Stimulated activated CD4-positive, alpha-beta T cell treated with anti-CD3 and anti-CD28 coated beads, Interleukin-1b, Interleukin-23, amount 100 ng/mL, for 48 hours (primary cell): ENCODE data around the gene ABLIM3.

ENCODE experiments used
- DNase-seq: peaks from one replicate; pipeline ENCODE4 v3.0.0-alpha.2; 2020

The ABLIM3 gene

DNA sequence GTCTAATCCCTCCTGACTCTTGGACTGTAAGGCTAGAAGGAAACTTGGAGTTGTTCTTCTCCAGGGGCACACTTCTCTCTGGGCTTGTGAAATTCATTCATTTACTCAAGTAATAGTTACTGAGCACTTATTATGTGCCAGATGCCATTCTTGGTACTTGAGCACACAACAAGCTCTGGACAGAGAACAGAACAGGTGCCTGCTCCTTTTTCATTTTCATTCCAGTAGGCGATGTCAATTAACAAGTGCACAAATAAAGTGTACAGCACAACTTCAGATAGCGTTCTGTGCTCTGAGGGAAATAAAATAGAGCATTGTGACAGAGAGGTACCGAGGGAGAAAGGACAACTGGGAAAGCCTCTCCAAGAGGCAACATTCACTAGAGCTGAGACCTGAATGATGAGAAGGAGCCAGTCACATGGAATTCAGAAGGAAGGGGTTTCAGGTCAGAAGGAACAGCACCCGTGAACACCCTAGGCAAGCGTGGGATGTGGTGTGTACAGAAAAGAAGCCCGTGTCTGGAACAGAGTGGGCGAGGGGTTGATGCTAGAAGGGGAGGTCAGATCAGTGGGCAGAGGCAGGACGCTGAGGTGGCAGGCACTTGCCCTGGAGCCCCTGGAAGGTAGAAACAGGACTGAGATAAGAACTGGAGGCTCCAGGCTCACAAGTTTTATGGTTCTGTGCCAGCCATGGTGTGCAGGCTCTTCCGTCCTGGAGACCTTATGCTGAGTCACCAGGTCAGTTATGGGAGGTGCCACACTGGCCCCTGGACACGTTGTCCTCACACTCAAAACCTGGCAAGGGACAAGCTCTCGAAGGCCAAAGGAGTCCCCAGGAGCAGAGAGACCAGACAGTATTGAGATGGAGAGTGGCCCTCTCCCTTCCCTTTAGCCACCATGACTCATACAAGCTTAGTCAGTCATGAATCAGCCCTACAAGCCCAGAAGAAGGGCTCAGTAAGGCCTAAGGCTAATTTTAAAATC is 7.2 kb upstream of the ABLIM3 start:
- DNase-seq = no peak

DNA sequence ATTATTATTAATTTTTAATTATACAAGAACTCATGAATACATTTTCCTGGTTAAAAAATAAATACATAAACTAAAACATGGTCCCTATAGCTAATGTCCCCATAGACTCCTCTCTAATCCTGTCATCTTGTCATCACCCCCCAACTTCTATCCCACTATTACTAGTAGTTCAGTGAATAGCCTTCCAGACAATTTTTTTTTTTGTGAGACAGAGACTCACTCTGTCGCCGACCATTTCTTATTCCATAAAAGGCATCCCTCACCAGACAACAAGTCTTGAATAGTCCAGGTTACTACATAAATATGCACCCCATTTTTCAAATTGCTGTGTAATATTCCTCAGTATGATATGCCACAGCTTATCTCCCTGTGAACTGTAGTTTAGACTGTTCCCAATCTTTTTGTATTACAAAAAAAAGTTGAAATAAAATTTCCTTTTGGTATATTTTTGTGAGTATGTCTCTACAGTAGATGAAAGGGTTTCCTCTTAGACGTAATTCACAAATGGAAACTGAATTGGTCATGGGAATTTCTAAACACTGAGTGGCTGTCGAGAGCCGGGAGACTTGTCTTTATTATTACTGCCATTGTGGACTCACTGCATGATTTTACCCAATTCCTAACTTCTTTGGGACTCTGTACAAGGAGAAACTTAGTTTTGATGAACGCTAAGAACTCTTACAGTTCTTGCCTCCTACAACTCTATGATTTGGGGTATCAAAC is 6.4 kb upstream of the ABLIM3 start:
- no peak for DNase-seq

DNA sequence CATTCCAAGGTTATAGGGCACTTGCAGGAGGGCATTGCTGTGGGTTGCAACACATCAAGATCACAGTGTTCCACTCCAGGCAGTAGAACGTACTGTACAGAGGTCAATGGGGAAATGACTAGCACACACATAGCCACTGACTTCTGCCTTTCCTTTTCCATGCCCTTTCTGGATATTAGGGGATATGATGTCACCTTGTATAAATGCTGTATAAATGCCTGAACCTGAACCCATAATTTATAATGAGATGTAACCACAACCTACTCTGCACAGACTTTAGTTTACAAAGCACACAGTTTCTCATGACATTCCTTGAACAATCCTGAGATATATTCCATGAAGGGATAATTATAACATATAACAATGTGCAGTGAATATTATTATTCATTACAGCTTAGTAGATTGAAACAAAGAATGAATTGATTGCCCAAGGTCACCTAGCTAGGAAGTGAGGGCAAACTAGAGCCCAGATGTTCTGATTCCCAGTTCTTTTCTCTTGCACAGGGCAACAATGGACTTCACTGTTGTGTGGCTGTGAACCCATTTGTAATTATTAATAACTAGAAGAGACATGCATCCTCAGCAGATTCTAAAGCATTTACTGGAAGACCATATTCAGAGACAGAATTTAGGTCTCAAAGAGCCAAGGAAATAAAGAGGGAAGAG is 5.6 kb upstream of the ABLIM3 start:
- no peak for DNase-seq

DNA sequence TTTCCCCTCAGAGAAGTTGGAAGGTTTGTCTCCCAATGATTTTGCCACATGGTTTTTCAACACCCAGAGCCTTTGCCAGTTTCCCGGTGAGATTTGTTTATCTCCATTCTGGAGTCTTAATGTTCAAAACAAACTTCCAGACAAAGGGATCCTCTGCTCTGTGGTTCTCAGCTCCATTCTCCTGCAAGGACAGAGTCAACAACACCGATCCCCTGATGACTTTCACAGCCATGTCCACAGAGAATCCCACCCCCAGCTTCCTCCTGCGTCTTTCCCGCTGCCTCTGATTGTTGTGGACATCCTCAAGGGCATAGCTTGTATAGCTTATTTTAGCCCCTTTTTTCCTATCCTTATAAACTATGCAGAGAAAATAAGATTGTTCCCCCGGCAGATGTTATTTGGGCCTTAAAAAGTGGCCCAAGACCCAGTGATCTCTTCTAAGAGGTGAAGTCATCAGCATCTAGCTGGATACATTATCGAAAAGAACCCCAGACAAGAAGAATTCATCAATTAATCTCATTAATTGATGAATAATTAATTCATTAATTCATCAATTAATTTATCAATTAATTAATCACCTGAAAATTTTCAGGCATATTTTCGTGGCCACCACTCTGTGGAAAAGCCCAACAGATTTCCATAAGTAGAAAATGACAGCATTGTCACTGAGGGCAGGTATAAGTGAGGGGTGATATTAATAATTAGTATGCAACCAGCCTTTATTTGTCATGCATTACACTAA is 2.9 kb upstream of the ABLIM3 start:
- no peak for DNase-seq

DNA sequence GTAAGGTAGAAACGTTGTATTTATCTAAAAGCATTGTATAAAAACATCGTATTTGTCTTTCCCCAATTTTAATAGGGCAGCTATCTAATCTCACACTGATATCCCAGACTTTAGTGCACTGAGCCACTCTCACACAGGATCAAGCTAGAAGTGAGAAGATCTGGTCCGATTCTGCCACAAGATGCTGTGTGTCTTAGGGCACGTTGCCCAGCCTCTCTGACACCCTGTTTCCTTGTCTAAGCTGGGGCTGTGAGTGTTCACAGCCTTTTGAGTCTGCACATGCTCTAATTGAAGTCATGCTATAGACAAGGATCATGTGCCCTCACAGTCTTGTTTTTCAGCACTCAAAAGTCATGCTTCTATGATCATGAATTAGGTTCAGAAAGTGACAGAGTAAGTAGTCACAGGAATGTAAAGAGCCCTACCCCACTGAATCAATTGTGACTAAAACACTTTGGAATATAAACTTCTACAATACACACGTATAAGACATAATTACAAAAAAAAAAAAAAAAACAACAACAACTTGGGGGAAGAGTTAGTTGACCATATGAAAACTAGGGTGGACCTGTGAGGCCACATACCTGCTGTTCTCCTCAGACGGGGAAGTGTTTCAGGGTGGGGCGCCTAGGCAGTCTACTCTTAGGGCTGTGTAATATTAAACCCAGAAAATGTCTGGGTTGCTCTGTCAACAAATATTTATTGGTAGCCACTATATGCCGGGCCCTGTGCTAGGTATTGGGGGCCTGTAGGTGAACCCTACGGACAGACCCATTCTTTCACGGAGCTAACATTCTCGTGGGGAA is 893 bp upstream of the ABLIM3 start:
- no peak for DNase-seq

DNA sequence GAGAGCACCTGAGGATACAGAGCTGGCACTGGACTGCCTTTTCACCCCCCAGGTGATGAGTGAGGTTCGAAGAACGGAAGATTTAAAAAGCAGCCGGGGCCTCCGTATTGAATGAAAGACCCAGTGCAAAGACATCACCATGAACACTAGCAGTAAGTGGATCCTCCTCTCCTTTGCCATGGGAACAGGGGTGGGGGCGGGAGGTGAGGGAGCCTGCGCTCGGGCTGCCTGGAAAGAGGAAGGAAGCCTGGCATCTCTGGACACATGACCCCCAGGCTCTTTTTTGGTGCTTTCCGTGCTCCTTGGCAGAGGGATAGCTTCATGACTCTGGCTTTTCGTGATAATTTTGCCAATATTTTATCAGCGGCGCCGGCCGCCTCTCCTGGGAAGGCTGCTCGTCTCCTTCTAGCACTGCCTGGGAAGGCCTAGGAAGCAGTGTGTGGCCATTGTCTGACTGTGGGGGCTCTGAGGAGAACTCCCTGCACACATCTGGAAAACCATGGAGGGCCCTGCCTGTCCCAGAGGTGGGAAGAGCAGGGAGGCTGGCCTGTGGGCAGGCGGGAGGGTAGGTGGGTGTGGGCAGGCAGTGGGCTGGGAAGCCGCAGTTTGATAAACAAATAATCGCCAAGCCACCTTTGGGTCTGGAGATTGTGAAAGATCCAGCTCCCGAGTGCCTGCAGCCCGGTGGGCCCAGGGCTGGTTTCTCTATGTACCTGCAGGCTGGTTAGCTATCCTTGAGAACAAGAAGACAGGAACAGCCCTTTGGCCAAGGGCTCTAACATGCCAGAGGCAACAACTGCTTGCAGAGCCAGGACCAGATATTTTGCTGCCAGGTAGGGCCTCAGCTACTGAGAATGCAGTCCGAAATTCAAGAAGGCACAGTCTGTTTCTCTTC is 911 bp downstream of the ABLIM3 start:
- no peak for DNase-seq

DNA sequence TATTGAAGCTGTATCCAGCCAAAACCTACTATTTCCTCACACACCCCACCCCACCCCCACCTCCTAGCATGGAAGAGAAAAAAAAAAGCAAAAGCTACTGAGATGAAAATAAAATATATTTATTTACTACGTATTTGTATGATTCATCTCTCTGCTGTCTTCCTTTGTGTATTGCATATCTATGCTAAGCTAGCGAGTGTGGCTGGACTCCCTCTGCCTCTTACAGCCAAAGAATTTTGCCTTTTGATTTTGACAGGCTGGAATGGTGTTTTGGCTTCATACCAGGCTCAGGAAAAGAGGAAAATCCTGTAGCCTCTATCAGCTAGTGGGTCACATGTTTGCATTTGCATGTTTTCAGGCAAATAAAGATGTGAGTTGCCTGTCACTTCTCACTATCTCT is 2.2 kb downstream of the ABLIM3 start:
- DNase-seq = no peak

DNA sequence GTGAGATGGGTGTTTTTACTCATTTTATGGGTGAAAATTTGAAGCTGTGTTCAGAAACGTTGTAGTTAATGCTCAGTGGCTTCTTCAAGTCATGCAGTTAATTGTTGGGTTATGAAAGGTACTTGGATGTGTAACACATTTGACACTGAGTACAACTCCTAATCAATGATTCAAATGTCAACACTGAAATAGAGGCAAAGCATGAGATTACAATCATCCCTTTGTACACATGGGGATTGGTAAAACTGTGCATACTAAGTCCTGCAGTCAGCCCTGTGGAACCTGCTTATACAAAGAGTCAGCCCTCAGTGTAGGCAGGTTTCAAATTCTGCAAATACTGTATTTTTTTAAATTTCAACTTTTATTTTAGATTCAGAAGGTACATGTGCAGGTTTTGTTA is 3.3 kb downstream of the ABLIM3 start:
- DNase-seq = no peak

DNA sequence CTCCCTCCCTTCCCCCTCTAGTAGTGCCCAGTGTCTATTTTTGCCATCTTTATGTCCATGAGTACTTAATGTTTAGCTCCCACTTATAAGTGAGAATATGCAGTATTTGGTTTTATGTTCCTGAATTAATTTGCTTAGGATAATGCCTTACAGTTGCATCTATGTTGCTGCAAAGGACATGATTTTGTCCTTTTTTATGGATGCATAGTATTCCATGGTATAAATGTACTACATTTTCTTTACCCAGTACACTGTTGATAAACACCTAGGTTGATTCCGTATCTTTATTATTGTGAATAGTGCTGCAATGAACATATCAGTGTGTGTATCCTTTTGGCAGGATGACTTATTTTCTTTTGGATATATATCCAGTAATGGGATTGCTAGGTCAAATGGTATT is 3.8 kb downstream of the ABLIM3 start:
- DNase-seq = no peak

DNA sequence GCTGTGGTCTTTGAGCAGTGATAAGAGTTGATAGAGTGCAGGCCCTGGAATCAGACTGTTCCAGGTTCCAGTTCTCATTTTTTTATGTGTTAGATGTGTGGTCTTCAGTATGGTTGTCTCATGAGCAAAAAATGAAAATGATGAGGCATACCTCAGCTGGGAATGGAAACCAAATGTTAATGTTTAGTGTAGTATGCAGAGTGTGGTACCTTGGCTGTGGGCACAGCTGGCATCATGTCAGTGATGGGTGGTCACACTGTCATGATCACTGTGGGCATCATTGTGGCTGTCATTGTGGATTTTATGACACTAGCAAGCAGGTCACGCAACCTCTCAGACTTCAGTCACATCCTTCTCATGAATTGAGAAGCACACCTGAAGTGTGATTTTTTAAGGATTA is 6.4 kb downstream of the ABLIM3 start:
- DNase-seq = no peak

DNA sequence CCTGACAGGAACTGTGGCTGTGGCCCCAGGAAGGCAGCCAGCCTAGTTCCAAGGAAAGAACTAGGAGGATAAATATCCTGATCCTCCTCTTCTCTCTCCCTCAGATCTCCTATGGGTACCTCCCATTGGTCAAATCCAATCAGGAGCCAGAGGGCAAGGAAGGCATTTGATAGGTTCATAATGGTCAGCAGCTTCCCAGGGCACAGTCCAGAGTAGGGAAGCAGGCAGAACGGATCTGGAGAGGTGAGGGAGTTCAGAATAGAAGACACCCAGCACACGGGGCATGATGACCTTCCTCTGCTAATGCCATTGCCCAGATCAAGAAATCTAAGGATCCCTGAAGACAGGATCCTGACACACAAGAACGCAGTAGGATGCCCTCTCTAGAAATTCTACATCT is 8.6 kb downstream of the ABLIM3 start:
- no peak for DNase-seq

DNA sequence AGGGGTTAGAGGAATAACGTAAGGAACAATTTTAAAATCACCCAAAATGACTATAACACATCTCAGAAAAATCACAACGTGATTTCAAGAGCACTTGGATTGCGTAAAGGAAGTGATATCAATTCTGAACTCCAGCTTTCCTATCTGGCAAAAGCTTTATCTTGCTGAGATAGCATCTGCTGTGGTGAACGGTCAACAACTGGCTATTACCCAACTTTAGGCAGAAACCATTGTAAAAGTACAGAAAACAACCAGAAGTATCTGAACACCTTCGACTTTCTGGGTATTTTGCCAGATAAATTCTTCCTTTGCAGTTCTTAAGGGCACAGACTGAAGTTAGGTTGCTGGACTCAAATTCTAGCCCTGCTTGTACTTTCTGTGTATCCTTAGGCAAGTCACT is 9.2 kb downstream of the ABLIM3 start:
- no peak for DNase-seq

DNA sequence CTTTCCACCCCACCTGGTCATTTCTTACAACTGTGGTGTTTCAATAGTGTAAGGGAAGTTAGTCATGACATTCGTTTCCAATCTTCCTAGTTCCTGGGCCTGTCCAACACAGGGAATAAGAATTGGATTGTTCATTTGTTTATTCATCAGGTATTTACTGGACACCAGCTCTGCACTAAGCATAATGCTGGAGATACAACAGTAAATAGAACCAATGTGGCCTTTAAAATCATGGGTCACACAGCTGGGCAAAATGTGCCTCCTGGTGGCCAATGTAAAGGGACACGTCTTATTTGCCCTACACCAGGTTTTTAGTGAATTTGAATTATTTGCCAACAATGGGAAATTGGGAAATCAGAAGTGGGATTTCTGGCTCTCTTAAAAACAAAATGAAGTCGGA is 10.4 kb downstream of the ABLIM3 start:
- no peak for DNase-seq

DNA sequence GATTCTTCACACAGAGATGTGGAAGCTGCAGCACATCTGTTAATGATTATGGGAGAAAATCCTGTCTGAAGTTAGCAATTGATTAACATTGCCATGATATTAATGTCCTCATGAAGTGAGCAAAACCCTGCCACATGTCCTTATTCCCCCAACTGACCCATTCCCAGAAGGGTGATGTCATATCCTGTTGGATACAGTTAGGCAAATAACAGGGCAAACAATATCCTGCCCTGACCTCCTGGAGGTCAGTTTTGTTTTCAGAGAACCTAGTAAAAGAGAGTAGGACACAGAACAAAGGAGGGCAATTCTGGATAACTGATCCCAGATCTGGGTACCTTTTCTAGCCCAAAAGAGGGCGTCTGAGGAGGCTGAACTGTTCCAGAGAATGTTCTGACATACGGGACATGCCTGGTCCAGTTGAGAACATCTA is 11.0 kb downstream of the ABLIM3 start:
- DNase-seq = no peak

DNA sequence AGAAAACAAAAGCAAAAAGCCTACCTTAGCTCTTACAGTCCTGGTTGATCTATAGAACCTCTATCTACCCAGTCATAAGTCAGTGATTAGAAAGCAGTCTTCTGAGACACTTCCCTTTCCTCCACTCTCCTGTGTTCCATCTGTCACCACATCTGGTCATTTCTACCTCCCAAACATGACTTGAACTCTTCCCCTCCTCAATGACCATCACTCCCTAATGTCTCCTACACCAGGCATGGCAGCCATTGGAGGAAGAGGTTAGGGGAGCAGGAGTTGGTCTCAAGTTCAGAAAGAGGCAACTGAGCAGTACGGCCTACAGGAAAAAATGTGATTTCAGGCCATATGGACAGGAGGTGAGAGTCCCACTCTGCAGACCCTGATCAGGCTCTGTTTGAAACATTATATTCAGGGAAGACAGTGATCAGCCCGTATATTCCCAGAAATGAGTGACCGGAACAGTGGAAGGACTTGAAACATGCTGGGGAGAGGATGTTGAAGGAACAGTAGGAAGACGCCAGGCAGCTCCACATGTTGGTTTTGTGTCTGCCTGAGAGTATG is 12.0 kb downstream of the ABLIM3 start:
- no peak for DNase-seq

DNA sequence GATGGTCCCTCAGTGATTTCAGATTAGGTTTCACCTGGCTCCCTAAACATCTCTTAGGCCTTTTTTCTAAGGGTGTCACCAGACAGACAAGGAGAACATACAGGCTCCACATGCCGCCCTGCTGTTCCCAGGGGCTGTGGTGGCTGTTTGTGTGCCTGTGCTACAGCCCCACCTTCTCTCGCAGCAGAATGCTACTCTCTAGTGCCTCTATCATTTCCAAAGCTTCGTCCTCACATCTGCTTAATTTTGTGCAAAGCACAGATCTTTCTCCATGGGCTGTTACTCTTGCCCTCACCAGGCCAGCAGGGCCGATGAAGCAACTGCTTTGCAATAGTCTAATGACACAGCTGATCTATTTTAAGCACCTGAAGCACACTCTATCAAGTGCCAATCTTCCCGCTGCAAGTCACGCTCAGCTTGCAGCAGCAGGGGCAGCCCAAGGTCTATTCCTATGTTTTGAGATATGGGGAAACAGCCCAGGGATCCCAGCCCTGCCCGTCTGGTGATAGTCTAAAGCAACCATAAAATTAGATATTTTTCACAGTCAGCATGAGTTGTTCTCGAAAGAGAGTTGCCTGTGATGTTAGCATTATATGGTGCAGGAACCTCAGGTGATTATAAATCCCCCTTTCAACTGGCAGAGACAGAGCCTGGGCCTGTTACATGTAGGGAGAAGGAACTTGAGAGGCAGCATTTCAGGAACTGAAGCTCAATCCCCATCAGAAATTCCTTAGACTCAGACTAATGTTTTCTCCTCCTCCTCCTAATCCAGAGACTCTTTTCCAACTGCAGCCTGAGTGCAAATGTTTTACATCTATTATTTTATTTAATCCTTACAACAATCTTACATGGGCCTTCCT is 12.7 kb downstream of the ABLIM3 start:
- DNase-seq = no peak

DNA sequence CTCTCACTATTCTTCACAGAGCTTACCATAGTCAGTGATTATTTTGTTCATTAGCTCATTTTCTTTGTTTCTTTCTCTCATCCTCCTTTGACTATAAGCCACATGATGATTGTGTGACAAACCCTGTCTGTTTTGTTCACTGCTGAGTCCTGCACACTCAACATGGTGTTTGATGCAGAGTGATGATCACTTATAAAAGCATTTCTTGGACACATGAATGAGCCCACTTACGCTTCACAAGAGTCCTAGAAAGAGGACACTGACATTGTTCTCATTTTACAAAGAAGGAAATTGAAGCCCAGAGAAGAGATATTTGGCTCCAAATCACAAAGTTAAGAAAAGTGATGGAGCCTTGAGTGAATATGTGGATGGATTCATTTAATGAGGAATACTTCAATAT is 13.4 kb downstream of the ABLIM3 start:
- no peak for DNase-seq

DNA sequence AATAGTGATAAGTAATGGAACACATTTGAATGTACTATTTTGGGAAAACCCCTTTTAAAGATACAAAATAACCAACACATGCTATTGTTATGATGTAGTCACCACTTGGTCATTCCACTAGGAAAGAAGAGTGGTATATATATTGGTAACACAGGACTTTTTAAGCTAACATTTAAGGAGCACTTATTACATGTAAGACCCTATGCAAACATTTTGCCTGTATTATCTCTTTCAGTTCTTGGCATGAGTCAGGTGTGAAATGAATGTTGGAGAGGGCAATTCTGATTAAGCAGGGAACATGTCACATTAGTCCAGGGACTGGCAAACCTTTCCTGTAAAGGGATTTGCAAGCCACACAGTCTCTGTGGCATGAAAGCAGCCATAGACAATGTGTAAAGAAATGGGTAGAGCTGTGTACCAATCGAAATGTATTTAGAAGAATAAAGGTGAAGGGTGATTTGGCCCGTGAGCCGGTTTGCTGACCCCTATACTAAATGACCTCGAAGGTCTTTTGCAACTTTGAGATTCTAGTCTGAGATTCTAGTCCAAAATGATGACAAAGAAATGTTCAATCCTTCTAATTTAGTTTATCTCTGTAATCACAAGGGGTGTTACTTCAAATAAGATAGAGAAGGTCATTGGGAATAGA is 15.3 kb downstream of the ABLIM3 start:
- no peak for DNase-seq

DNA sequence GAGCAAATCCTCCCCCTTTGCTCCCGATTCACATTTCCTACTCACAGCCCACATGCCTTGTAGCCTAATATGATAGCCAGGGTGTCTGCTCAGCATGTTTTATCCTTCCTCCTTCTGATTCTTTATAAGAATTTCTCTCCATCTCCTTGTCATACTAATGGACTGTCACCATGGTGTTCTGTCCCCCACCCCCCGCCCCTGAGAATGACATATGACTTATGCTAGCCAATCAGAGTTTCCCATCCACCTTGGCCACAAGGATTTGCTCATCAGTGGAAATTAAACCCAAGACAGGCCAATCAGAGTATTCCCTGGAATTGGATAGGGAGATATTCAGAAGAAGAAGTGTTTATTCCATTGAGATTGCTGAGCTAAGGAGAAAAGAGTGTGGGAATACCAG is 16.0 kb downstream of the ABLIM3 start:
- no peak for DNase-seq
